Measurements from ENCODE around the gene TMPRSS4. TPM values are rescaled to one million over a fixed set of nuclear protein-coding genes. Genes with fewer than 3 reads are reported as not detected.

TMPRSS4 gene
- total RNA-seq, 1 donor from 2014 or later: not detected

DNA sequence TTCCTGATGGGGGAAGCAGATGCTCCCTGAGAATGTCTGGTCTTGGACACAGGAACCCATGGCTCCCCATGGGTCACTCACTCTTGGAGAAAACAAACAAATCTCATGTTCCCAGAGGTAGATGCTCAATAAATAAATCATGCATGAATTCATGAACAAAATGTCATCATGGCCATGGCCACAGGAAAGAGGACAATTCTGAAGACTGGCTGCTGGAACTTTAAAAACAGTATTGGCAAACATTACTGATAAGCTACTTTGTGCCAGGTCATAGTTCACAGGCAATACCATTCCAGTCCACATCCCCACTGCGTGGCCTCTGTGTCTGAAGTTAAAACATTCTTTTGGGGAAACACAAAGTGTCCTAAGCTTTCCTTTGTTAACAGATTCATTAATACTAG lies 19.1 kb downstream of the TMPRSS4 start:
- H3K27ac Mint-ChIP-seq (ENCODE audit: unreplicated experiment): no peak overlapping the region
- H3K9me3 Mint-ChIP-seq: no peaks in the 10 kb centered on the region
- TF ChIP-seq, protein P1, sequence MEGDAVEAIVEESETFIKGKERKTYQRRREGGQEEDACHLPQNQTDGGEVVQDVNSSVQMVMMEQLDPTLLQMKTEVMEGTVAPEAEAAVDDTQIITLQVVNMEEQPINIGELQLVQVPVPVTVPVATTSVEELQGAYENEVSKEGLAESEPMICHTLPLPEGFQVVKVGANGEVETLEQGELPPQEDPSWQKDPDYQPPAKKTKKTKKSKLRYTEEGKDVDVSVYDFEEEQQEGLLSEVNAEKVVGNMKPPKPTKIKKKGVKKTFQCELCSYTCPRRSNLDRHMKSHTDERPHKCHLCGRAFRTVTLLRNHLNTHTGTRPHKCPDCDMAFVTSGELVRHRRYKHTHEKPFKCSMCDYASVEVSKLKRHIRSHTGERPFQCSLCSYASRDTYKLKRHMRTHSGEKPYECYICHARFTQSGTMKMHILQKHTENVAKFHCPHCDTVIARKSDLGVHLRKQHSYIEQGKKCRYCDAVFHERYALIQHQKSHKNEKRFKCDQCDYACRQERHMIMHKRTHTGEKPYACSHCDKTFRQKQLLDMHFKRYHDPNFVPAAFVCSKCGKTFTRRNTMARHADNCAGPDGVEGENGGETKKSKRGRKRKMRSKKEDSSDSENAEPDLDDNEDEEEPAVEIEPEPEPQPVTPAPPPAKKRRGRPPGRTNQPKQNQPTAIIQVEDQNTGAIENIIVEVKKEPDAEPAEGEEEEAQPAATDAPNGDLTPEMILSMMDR (conservative IDR thresholded peaks at IDR 0.05): no peak
- peaks cover 51% of the 10 kb centered on the region for H3K4me1 Mint-ChIP-seq
- no peak overlapping the region for H3K4me3 Mint-ChIP-seq
- no peak for DNase-seq (ENCODE audit: low read depth, low spot score)
- no peaks in the 10 kb centered on the region for H3K36me3 Mint-ChIP-seq (ENCODE audit: low read depth)
- no peaks in the 10 kb centered on the region for H3K27me3 Mint-ChIP-seq (ENCODE audit: low read depth)

DNA sequence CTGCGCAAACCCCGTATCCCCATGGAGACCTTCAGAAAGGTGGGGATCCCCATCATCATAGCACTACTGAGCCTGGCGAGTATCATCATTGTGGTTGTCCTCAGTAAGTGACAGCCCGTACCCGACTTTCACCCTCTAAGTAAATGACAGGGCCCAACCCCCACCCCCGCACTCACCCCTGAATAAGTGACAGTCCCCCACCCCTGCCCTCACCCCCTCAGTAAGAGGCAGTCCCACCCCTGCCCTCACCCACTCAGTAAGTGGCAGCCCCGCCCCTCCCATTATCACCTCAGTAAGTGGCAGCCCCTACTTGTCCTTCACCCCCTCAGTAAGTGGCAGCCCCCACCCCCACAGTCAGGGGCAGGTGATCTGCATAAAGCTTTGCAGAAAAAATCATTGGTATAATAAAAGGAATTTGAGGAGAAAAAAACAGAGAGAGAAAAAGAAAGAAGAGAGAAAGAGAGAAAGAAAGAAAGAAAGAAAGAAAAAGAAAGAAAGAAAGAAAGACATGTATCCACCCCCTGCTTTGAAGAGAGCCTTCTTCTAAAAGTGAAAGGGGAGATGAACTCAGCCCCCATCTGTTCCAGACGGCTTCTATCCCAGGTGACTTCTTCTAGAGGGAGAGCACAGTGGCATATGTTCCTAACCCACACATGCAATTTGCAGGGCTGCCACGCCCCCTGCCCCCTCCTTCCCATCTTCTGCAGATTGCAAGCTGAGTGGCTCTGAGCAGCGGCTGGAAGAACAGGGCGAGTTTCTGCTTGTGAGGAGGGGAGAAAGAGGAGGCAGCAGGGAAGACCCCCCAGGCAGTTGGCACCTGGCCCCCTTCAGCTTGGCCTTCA lies 22.3 kb downstream of the TMPRSS4 start:
- Mint-ChIP-seq H3K36me3 (ENCODE audit: low read depth) (no peaks in the 10 kb centered on the region), H3K4me1 (peaks cover 30% of the 10 kb centered on the region), H3K27me3 (ENCODE audit: low read depth) (no peaks in the 10 kb centered on the region), H3K4me3 (no peak overlapping the region), H3K9me3 (no peaks in the 10 kb centered on the region), H3K27ac (ENCODE audit: unreplicated experiment) (no peak overlapping the region)
- DNase-seq (ENCODE audit: low read depth, low spot score): no peak
- TF ChIP-seq, protein P1 (conservative IDR thresholded peaks at IDR 0.05): no peak

DNA sequence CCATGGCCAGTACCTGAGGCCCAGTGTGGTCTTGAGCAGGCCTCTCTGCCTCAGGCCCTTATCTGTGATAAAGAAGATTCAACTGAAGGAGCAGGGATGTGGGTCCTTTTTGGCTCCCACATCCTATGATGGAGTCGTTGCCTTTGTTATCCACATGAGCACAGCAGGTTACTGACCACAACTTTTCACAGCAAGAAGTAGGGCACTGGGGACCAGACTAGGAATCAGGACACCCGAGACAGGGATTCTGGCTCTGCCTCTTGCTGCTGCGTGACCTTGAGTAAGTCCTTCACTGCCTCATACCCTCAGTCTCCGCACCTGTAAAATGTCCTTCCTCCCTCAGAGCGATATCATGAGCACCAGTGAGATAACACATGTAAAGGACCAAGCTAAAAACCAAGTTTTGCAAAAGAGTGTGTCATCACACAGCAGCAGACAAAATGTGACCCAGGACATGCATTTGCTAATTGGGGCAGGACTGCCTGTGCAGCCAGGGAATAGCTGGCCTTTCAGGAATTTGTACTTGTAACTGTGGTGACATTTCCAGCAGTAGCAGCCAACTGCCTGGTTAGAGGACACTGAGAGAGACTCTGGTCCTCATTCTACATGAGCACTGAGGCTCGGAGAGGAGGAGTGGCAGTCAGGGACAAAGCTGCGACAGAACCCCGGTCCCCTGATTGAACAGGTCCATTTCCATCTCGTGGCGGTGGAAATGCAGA lies 23.1 kb downstream of the TMPRSS4 start:
- H3K27me3 Mint-ChIP-seq (ENCODE audit: low read depth): no peaks in the 10 kb centered on the region
- no peak overlapping the region for H3K27ac Mint-ChIP-seq (ENCODE audit: unreplicated experiment)
- H3K9me3 Mint-ChIP-seq: no peaks in the 10 kb centered on the region
- H3K4me1 Mint-ChIP-seq: peaks cover 30% of the 10 kb centered on the region
- no peak overlapping the region for H3K4me3 Mint-ChIP-seq
- DNase-seq (ENCODE audit: low read depth, low spot score): no peak
- no peaks in the 10 kb centered on the region for H3K36me3 Mint-ChIP-seq (ENCODE audit: low read depth)
- TF ChIP-seq, protein P1 (conservative IDR thresholded peaks at IDR 0.05): no peak

DNA sequence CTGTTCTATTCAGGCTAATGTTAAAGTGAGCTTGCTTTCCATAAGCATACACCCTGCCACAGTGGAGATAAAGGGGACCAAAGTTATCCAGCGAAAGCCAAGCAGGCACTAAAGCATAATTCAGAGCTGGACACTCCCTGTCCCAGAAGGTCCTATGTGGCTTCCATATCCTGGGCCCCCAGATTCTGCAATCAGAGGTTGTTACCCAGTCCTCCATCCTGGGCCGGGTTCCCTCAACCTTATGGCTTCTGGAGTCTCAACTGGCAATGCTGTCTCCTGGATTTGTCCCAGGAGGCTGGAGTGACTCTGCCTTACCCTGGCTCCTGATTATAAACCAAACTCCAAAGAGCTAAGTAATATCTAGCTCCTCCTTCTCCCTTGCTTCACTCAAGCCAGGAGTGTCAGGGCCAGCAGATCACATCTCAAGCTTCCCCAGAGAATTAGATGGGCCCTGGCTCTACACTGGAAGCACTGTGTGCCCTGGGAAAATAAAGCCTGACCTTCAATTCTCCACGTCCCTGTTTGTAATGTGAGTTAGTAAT lies 23.9 kb downstream of the TMPRSS4 start:
- no peak for DNase-seq (ENCODE audit: low read depth, low spot score)
- no peak overlapping the region for H3K27ac Mint-ChIP-seq (ENCODE audit: unreplicated experiment)
- no peaks in the 10 kb centered on the region for H3K36me3 Mint-ChIP-seq (ENCODE audit: low read depth)
- peaks cover 30% of the 10 kb centered on the region for H3K4me1 Mint-ChIP-seq
- TF ChIP-seq, protein P1 (conservative IDR thresholded peaks at IDR 0.05): no peak
- no peaks in the 10 kb centered on the region for H3K27me3 Mint-ChIP-seq (ENCODE audit: low read depth)
- H3K4me3 Mint-ChIP-seq: no peak overlapping the region
- H3K9me3 Mint-ChIP-seq: no peaks in the 10 kb centered on the region

DNA sequence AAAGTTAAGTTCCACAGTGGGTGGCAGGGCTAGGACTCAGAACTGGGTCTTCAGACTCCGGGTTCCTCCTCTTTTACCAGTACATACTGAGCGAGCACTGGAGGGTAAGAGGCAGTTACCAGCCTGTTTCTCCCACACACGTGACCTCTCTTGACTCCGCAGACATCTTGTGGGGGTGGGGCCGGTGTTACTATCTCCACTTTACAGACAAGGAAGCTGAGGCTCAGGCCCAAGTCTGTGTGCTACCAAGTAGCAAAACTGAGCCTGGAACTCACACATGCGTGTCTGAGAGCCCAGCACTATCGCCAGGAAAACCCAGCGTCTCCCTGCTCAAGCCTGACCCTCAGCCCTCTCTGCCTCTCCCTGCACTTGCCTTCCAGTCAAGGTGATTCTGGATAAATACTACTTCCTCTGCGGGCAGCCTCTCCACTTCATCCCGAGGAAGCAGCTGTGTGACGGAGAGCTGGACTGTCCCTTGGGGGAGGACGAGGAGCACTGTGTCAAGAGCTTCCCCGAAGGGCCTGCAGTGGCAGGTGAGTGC lies 25.9 kb downstream of the TMPRSS4 start:
- H3K4me1 Mint-ChIP-seq: peaks cover 30% of the 10 kb centered on the region
- H3K36me3 Mint-ChIP-seq (ENCODE audit: low read depth): no peaks in the 10 kb centered on the region
- no peak overlapping the region for H3K4me3 Mint-ChIP-seq
- TF ChIP-seq, protein P1 (conservative IDR thresholded peaks at IDR 0.05): no peak
- DNase-seq (ENCODE audit: low read depth, low spot score): no peak
- no peaks in the 10 kb centered on the region for H3K27me3 Mint-ChIP-seq (ENCODE audit: low read depth)
- no peaks in the 10 kb centered on the region for H3K9me3 Mint-ChIP-seq
- no peak overlapping the region for H3K27ac Mint-ChIP-seq (ENCODE audit: unreplicated experiment)

Data from neural crest cell (in vitro differentiated cells).